OCI-LY1 (cell line): ENCODE data around the gene CDC25B.

ENCODE experiments used
- EZH2 ChIP-seq: fragments of 200-600 bp; sonication (generic), shearing (Covaris generic); IDR thresholded peaks from 2 replicates; pipeline ENCODE4 v1.8.0; 2017; ENCODE audit warnings: borderline replicate concordance, mixed run types, mild to moderate bottlenecking, antibody characterized with exemption, low read length, moderate library complexity, mixed read lengths
- TF ChIP-seq, protein P1 (sequence below): fragments of 200-600 bp; sonication (generic), shearing (Covaris generic); IDR thresholded peaks from 2 replicates; pipeline ENCODE4 v1.5.1; 2017; ENCODE audit warnings: mild to moderate bottlenecking, antibody characterized with exemption, low read length, moderate library complexity, mixed read lengths

DNA sequence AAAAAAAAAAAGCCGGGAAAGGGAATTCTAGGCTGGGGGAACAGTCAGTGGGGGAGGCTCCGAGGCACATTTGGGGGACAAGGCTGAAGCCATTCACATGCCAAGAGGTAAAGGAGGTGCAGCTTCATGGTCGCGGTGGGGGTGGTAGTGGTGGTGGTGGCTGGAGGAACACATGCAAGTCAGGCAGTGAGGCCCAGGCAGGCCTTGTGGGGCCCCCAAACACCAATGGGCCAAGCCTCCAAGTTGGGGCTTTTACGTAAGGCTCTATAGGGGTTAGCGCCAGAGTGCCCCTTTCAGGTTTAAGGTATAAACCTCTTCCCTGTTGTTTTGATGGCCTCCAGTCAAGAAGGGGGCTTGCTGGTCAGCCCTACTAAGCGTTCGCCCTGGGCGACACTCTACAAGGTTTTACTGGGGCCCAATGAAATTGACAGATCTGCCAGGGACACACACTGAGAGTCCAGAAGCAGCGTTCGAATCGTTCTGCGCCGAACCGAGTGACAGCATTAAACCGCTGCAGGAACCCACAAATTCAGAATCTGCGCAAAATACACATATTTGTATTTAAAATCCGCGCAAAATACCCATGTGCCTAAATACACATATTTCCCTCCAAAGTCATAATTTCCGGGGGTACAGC is 23.4 kb downstream of the CDC25B start:
- TF ChIP-seq, protein P1, sequence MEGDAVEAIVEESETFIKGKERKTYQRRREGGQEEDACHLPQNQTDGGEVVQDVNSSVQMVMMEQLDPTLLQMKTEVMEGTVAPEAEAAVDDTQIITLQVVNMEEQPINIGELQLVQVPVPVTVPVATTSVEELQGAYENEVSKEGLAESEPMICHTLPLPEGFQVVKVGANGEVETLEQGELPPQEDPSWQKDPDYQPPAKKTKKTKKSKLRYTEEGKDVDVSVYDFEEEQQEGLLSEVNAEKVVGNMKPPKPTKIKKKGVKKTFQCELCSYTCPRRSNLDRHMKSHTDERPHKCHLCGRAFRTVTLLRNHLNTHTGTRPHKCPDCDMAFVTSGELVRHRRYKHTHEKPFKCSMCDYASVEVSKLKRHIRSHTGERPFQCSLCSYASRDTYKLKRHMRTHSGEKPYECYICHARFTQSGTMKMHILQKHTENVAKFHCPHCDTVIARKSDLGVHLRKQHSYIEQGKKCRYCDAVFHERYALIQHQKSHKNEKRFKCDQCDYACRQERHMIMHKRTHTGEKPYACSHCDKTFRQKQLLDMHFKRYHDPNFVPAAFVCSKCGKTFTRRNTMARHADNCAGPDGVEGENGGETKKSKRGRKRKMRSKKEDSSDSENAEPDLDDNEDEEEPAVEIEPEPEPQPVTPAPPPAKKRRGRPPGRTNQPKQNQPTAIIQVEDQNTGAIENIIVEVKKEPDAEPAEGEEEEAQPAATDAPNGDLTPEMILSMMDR, result no peak
- no peak for TF ChIP-seq EZH2
